Omental fat pad (tissue), 4 donors: ENCODE results near the gene SFT2D3. TPM values are rescaled to one million over a fixed set of nuclear protein-coding genes. Genes with fewer than 3 reads are reported as not detected.
A peak's percentile ranks its signal among the peaks of the same experiment; 100 is the strongest.

ENCODE experiments used
- ATAC-seq: fragments of 150-250 bp; one replicate; pipeline ENCODE4 v1.9.1; 2016; ENCODE audit warnings: mild to moderate bottlenecking, moderate library complexity; ENCODE audit not compliant: low FRiP score
- DNase-seq: peaks from one replicate; pipeline ENCODE4 v3.0.0-alpha.2; 2019; ENCODE audit warnings: low spot score
- CTCF ChIP-seq, 3 donors: fragments of 450-650 bp; IDR thresholded peaks; one replicate each; pipeline ENCODE4 v1.5.1; 2016 to 2017; ENCODE audit warnings: antibody characterized with exemption in 3 of 3, mild to moderate bottlenecking in 3 of 3, moderate library complexity in 2 of 3
- total RNA-seq, 4 donors: library from RNA; depleted of rRNA; stranded (reverse); fragments of >200 nt; gene quantifications; one replicate each; pipeline ENCODE4 v1.1.0, GENCODE V29; 2016

SFT2D3 gene
- total RNA-seq, 4 donors from 2014 or later, result 4.4 to 11.7 (median 5.1) TPM

DNA sequence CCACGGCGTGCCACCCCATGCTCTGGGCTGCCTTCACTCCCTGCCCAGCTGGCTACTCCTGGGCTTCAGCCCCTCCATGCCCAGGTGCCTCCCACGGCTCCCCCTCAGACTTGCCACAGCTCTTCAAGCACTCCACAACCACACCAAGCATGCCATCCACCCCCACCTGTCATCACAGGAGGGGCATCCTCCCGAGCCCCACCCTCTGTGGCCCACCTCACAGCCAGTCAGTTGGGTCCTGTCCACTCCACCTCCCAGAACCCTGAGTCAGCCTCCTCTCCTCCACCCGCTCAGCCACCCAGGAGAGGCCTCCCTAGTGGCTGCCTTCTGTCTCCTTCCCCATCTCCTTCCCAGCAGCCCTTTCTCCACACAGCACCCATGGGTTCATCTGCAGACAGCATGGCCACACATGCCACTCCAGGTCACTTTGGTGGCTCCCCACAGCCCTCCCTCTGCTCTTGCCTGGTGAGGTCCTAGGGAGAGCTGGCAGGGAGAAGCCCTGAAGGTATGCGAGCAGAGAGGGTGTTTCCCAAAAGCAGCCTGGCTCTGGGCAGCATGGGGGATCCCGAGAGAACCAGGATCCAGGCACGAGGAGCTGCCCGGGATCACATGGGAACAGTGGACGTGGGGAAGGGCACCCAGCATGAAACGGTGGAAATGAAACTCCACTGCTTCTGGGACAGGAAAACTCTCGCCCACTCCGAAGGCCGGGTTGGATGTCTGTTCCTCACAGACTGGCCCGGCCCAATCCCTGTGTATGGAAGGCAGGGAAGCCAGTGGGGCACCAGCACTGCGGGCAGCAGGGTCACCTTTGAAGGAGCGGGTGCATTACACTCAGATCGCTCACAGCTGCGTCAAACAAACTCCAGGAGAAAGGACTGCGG, 28.7 kb upstream of the SFT2D3 start:
- ATAC-seq (no peak), DNase-seq (no peak)
- no peak for TF ChIP-seq CTCF (IDR thresholded peaks at IDR 0.05)

DNA sequence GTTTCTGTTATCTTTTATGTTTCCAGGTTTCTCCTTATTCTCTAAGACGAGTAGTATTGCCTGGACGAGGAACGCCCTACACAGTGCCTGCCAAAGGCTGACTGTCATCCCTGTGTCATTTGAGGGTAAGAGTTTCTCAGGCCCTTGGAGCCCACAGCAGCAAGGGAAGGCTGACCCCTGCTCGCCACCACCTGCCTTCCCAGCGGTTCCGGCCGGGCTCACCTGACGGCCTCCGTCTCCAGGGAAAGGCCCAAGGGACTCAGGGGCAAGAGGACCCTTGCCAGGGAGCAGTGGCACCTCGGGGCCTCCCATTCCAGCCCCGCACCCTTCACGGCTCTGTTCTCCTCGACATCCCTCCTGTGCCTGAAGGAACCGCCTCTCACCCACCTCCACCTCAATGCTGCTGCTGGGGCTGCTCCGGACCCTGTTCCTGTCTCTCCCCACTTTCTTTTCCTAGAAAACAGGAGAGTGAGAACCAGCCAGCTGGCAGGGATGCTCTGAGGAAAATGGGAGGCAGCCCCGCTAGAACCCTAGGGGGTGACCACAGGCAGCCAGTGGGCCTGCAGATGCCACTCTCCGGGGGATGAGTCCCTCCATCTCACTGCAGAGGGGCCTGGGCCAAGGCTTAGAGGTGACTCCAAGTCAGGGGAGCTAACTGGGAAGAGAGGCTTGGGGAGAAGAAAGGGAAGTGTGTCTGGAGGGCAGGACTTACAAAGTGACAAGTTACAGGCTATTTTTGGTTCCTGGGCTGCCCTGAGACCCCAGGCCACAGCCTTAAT, 27.8 kb upstream of the SFT2D3 start:
- TF ChIP-seq CTCF (IDR thresholded peaks at IDR 0.05), result no peak
- no peak for ATAC-seq
- DNase-seq, result no peak

- no peak for TF ChIP-seq CTCF (IDR thresholded peaks at IDR 0.05)
- ATAC-seq (peak; percentile 22), DNase-seq (no peak)
Measured at GRCh38 chr2:127674241-127675209, 26.8 kb upstream of the SFT2D3 start.

- DNase-seq (no peak), ATAC-seq (peak; percentile 40)
- no peak for TF ChIP-seq CTCF (IDR thresholded peaks at IDR 0.05)
Measured at GRCh38 chr2:127675331-127676261, 25.7 kb upstream of the SFT2D3 start, which contains the start of gene LIMS2. TSS of gene LIMS2 (minus strand) at chr2:127675530. CDS start at chr2:127675024, 506 bp downstream.

- ATAC-seq (no peak), DNase-seq (no peak)
- no peak for TF ChIP-seq CTCF (IDR thresholded peaks at IDR 0.05)
Measured at GRCh38 chr2:127676906-127677305, 24.4 kb upstream of the SFT2D3 start.
